A549 (cell line): ENCODE results near the gene SLC29A3.

Experiments used
- BCL3 ChIP-seq: fragments of >200 bp; sonication (Bioruptor Twin); formaldehyde crosslinking; IDR thresholded peaks from 3 replicates; pipeline ENCODE4 v1.6.1; 2016
- CBX8 ChIP-seq: fragments of 200-600 bp; sonication (generic); IDR thresholded peaks from 2 replicates; pipeline ENCODE4 v1.6.1; 2016
- CHD2 ChIP-seq: fragments of 150-350 bp; IDR thresholded peaks from 2 replicates; pipeline ENCODE4 v1.6.1; 2014; ENCODE audit warnings: low read length; ENCODE audit not compliant: partially characterized antibody
- CTCF ChIP-seq: fragments of >200 bp; sonication (Bioruptor Twin); formaldehyde crosslinking; IDR thresholded peaks from 3 replicates; pipeline ENCODE4 v1.5.1; 2016
- EP300 ChIP-seq, 2 experiments: fragments of >200 bp; sonication (Bioruptor Twin); formaldehyde crosslinking; IDR thresholded peaks; 2 replicates in 1 of 2; 3 replicates in 1 of 2; pipeline ENCODE4 v1.6.1; 2016 to 2017
- ESRRA ChIP-seq: fragments of 150-350 bp; IDR thresholded peaks from 2 replicates; pipeline ENCODE4 v1.6.1; 2014; ENCODE audit warnings: mild to moderate bottlenecking, low read length, borderline replicate concordance
- FOSB ChIP-seq: fragments of 250-450 bp; sonication (Bioruptor Pico); IDR thresholded peaks from 2 replicates; pipeline ENCODE4 v1.5.0; 2020; ENCODE audit warnings: mild to moderate bottlenecking, moderate library complexity
- FOSL2 ChIP-seq, 2 experiments: fragments of 450-650 bp in 1 of 2; fragments of >200 bp in 1 of 2; sonication (Bioruptor Twin) in 1 of 2; formaldehyde crosslinking; IDR thresholded peaks; 2 replicates each; pipeline versions ENCODE4 v1.5.0 to v1.6.1; 2016 to 2020; ENCODE audit warnings: mild to moderate bottlenecking in 1 of 2, moderate library complexity in 1 of 2
- JUN ChIP-seq, 2 experiments: fragments of >200 bp; sonication (Bioruptor Twin); formaldehyde crosslinking; IDR thresholded peaks; 2 replicates in 1 of 2; 3 replicates in 1 of 2; pipeline ENCODE4 v1.6.1; 2016 to 2017
- KDM1A ChIP-seq: fragments of 200-600 bp; sonication (generic); IDR thresholded peaks from 2 replicates; pipeline ENCODE4 v1.6.1; 2016; ENCODE audit warnings: low read depth, mild to moderate bottlenecking
- POLR2A ChIP-seq: IDR thresholded peaks from 2 replicates; pipeline ENCODE4 v1.6.1; 2012; ENCODE audit warnings: mild to moderate bottlenecking, low read length
- RAD21 ChIP-seq, 2 experiments: fragments of >200 bp in 1 of 2; sonication (Bioruptor Twin) in 1 of 2; formaldehyde crosslinking in 1 of 2; IDR thresholded peaks in 1 of 2; conservative IDR thresholded peaks in 1 of 2; 2 replicates in 1 of 2; 3 replicates in 1 of 2; pipeline ENCODE4 v1.6.1; 2012 to 2018; ENCODE audit warnings: inconsistent platforms in 1 of 2
- SREBF2 ChIP-seq: fragments of 450-650 bp; IDR thresholded peaks from 2 replicates; pipeline ENCODE4 v1.6.1; 2014; ENCODE audit warnings: mild to moderate bottlenecking, moderate library complexity
- TF ChIP-seq, protein P1 (sequence below): fragments of 450-650 bp; IDR thresholded peaks from 2 replicates; pipeline ENCODE4 v1.6.1; 2014; ENCODE audit warnings: antibody characterized with exemption

DNA sequence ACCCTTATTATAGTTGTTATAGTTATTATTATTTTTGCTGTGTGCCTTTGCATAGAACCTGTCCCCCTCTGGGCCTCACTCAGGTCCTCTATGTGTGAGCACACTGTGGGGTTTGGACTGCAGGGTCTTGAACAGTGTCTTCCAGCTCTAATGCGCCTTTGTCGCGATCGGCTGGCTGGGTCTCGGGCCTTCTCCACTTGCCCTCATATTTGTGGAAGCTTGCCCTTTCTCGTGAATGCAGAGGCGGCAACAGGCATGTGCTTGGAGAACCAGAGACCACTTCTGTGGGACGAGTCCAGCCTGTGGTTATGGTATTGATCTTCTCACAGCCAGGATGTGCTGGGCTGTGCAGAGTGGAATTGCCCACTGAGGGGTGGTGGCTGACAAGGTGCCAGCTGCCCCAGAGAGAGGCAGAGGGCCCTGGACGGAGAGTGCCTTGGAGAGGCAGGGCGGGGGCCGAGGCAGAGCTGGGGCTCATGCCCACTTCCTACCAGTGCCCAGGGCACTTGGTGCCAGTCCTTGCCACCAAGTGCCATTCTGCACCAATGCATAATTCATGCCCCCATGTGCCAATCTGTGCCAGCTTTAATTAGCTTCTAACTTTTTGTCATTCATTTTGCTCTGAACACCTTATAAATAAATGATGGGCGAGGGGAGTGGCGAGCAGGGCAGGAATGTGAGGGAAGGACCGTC, 70.9 kb downstream of the SLC29A3 start:
- no peak for TF ChIP-seq CTCF
- no peak for TF ChIP-seq KDM1A
- TF ChIP-seq ESRRA, result no peak
- TF ChIP-seq FOSB (CRISPR knock-in tag), result no peak
- no peak for TF ChIP-seq CHD2
- TF ChIP-seq POLR2A, result no peak
- no peak for TF ChIP-seq CBX8
- TF ChIP-seq BCL3, result no peak
- TF ChIP-seq RAD21 (conservative IDR thresholded peaks at IDR 0.05 in 1 of 2, IDR thresholded peaks at IDR 0.05 in 1 of 2), result no peak
- TF ChIP-seq, protein P1, sequence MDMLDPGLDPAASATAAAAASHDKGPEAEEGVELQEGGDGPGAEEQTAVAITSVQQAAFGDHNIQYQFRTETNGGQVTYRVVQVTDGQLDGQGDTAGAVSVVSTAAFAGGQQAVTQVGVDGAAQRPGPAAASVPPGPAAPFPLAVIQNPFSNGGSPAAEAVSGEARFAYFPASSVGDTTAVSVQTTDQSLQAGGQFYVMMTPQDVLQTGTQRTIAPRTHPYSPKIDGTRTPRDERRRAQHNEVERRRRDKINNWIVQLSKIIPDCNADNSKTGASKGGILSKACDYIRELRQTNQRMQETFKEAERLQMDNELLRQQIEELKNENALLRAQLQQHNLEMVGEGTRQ, result no peak
- TF ChIP-seq FOSL2 (IDR thresholded peaks at IDR 0.05), result no peak
- no peak for TF ChIP-seq FOSL2 (CRISPR knock-in tag; IDR thresholded peaks at IDR 0.05)
- no peak for TF ChIP-seq EP300 (IDR thresholded peaks at IDR 0.05)
- no peak for TF ChIP-seq SREBF2
- no peak for TF ChIP-seq JUN (IDR thresholded peaks at IDR 0.05)
